ENCODE measurements around the gene SAMD7. TPM values are rescaled to one million over a fixed set of nuclear protein-coding genes. Genes with fewer than 3 reads are reported as not detected.

The SAMD7 gene
- total RNA-seq, 1 experiment from 2014 or later = not detected

- Histone ChIP-seq H3K4me1 (ENCODE audit: control insufficient read depth, insufficient read depth, low read length) (peaks cover 10% of the 10 kb centered on the region; the same call in 1 of the 2 replicates), H3K4me3 (ENCODE audit: low read depth in 2 of 2, low read length in 2 of 2) (peak within 1 kb of the TSS; percentile 83 to 84), H3K27ac (ENCODE audit: low read length) (peak within 1 kb of the TSS; percentile 93), H3K27me3 (ENCODE audit: control insufficient read depth, insufficient read depth, low read length) (peaks cover 6% of the 10 kb centered on the region; the same call in 1 of the 2 replicates), H3K36me3 (ENCODE audit: control insufficient read depth, insufficient read depth, low read length) (peaks cover 5% of the 10 kb centered on the region; the same call in 1 of the 2 replicates), H3K9me3 (ENCODE audit: control insufficient read depth, insufficient read depth, low read depth, low read length) (no peaks in the 10 kb centered on the region)
- DNase-seq (ENCODE audit: low read depth, low spot score) = peak; percentile 46
- ChIA-PET POLR2A (interaction anchor here (0.6 to 0.9 kb wide), 2 partner anchors 194 to 267 kb away, joined by 3 to 4 read pairs; no protein-coding TSS in a partner anchor), CTCF (interaction anchor here (0.7 kb wide), 1 partner anchor 104 kb away, joined by 3 read pairs; no protein-coding TSS in a partner anchor)
- intact Hi-C loops (cut with micrococcal nuclease; ENCODE audit: unreplicated experiment) (loop anchor here (2.0 to 5.0 kb wide), 2 partner anchors 104 to 204 kb away; no protein-coding TSS in a partner anchor), in situ Hi-C loops (cut with HindIII; ENCODE audit: low pct_unique_long_range_greater_than_20kb, low sequenced_read_pairs) (no loop called here)
- TF ChIP-seq CTCF (IDR thresholded peaks at IDR 0.05) = peak; percentile 68
- TF ChIP-seq TCF7L2 (IDR thresholded peaks at IDR 0.05; ENCODE audit: low read depth, low read length) = no peak
- TF ChIP-seq REST (IDR thresholded peaks at IDR 0.05; ENCODE audit: insufficient read depth in 1 of 2, low read depth in 2 of 2, low read length in 1 of 2) = 0 out of 4 replicates have a peak, but pooled peaks of 1 of the 2 experiments have one; percentile 27
- TF ChIP-seq SIN3A (IDR thresholded peaks at IDR 0.05; ENCODE audit: borderline replicate concordance, insufficient read depth, low read depth, low read length) = peak; percentile 93; the same call in 1 of the 2 replicates
- peak; percentile 93 for TF ChIP-seq POLR2AphosphoS5 (IDR thresholded peaks at IDR 0.05; ENCODE audit: low read depth, low read length)
- ATAC-seq = peak; percentile 99
- no TSS peak for BruUV-seq (replicated peaks)
Measured at GRCh38 chr3:169966428-169966950, 55.1 kb downstream of the SAMD7 start, which contains the start of gene SEC62. Gene SEC62 (plus strand): TSS chr3:169966807. CDS start chr3:169966823, 16 bp downstream.

GRCh38 chr3:169966951-169967915 lies 55.9 kb downstream of the SAMD7 start:
- intact Hi-C loops (cut with micrococcal nuclease; ENCODE audit: unreplicated experiment) (loop anchor here (2.0 to 5.0 kb wide), 2 partner anchors 104 to 205 kb away; no protein-coding TSS in a partner anchor), in situ Hi-C loops (cut with HindIII; ENCODE audit: low pct_unique_long_range_greater_than_20kb, low sequenced_read_pairs) (no loop called here)
- DNase-seq (ENCODE audit: low read depth, low spot score) = no peak
- Histone ChIP-seq H3K36me3 (ENCODE audit: control insufficient read depth, insufficient read depth, low read length) (peaks cover 5% of the 10 kb centered on the region; the same call in 1 of the 2 replicates), H3K27ac (ENCODE audit: low read length) (peak overlapping the region; percentile 93), H3K4me1 (ENCODE audit: control insufficient read depth, insufficient read depth, low read length) (peaks cover 10% of the 10 kb centered on the region; the same call in 1 of the 2 replicates), H3K9me3 (ENCODE audit: control insufficient read depth, insufficient read depth, low read depth, low read length) (no peaks in the 10 kb centered on the region), H3K4me3 (ENCODE audit: low read depth in 2 of 2, low read length in 2 of 2) (peak overlapping the region; percentile 83 to 84), H3K27me3 (ENCODE audit: control insufficient read depth, insufficient read depth, low read length) (peaks cover 6% of the 10 kb centered on the region; the same call in 1 of the 2 replicates)
- ChIA-PET CTCF (interaction anchor here (0.7 kb wide), 1 partner anchor 105 kb away, joined by 3 read pairs; no protein-coding TSS in a partner anchor), POLR2A (interaction anchor here (0.6 kb wide), 1 partner anchor 1871 kb away, joined by 3 read pairs; the partner anchor contains the start of gene GOLIM4)
- BruUV-seq (replicated peaks) = no TSS peak
- TF ChIP-seq SIN3A (IDR thresholded peaks at IDR 0.05; ENCODE audit: borderline replicate concordance, insufficient read depth, low read depth, low read length) (0 out of 2 replicates have a peak, but pooled peaks have one; percentile 23), POLR2AphosphoS5 (IDR thresholded peaks at IDR 0.05; ENCODE audit: low read depth, low read length) (no peak)
- peak; percentile 85 for ATAC-seq
